PC-9 (cell line): Measurements from ENCODE around the gene EPS8L3. TPM values are rescaled to one million over a fixed set of nuclear protein-coding genes. Genes with fewer than 3 reads are reported as not detected.

Experiments used
- BruUV-seq: library from RNA; stranded (reverse); fragments of 400-500 nt; replicated peaks from 2 replicates; lab custom pipeline; 2021; lab: Mats Ljungman, UMichigan
- CTCF ChIA-PET: fragments of 300-600 bp; sonication (Branson Sonifier 250); formaldehyde crosslinking; loops from one replicate; lab custom pipeline; 2022; ENCODE audit warnings: antibody characterized with exemption; lab: Charles Lee
- POLR2A ChIA-PET: fragments of 300-600 bp; sonication (Branson Sonifier 250); formaldehyde crosslinking; loops from one replicate; lab custom pipeline; 2022; ENCODE audit warnings: antibody characterized with exemption; ENCODE audit not compliant: unreplicated experiment; lab: Charles Lee
- DNase-seq, 2 experiments: peaks; one replicate each; pipeline versions ENCODE4 v3.0.0 to v3.0.0-alpha.2; 2015 to 2022; ENCODE audit warnings: mixed read lengths in 1 of 2
- H2AFZ ChIP-seq: fragments of 200-600 bp; sonication (generic); 2 replicates; pipeline ENCODE4 v1.8.1; 2017; ENCODE audit warnings: antibody characterized with exemption
- H3F3A ChIP-seq: fragments of 200-600 bp; sonication (generic); 2 replicates; pipeline ENCODE4 v1.8.1; 2017; ENCODE audit warnings: antibody characterized with exemption, mild to moderate bottlenecking, low read depth; ENCODE audit not compliant: insufficient read depth
- H3K27ac ChIP-seq: fragments of 200-600 bp; sonication (generic); 2 replicates; pipeline ENCODE4 v1.6.1; 2016; ENCODE audit warnings: mixed run types
- H3K27me3 ChIP-seq: fragments of 200-600 bp; sonication (generic); 2 replicates; pipeline ENCODE4 v1.6.1; 2016; ENCODE audit warnings: low read depth, mixed run types; ENCODE audit not compliant: insufficient read depth
- H3K36me3 ChIP-seq: fragments of 200-600 bp; sonication (generic); 2 replicates; pipeline ENCODE4 v1.6.1; 2016; ENCODE audit warnings: low read depth, mixed run types
- H3K4me1 ChIP-seq: fragments of 200-600 bp; sonication (generic); replicated peaks from 2 replicates; pipeline ENCODE4 v1.6.1; 2016; ENCODE audit warnings: mixed run types; ENCODE audit not compliant: insufficient read depth
- H3K4me2 ChIP-seq: fragments of 200-600 bp; sonication (generic); 2 replicates; pipeline ENCODE4 v1.6.1; 2017; ENCODE audit warnings: mixed run types
- H3K4me3 ChIP-seq: fragments of 200-600 bp; sonication (generic); 2 replicates; pipeline ENCODE4 v1.6.1; 2016; ENCODE audit warnings: mixed run types
- H3K79me2 ChIP-seq: fragments of 200-600 bp; sonication (generic); 2 replicates; pipeline ENCODE4 v1.6.1; 2017; ENCODE audit warnings: low read depth, mixed run types
- H3K9me2 ChIP-seq: fragments of 200-600 bp; sonication (generic); 2 replicates; pipeline ENCODE4 v1.8.1; 2017; ENCODE audit warnings: mild to moderate bottlenecking; ENCODE audit not compliant: insufficient read depth
- H3K9me3 ChIP-seq: fragments of 200-600 bp; sonication (generic); 2 replicates; pipeline ENCODE4 v1.8.1; 2016; ENCODE audit warnings: low read depth; ENCODE audit not compliant: insufficient read depth
- H4K20me1 ChIP-seq: fragments of 200-600 bp; sonication (generic); 2 replicates; pipeline ENCODE4 v1.8.1; 2017; ENCODE audit not compliant: insufficient read depth
- CTCF ChIP-seq: fragments of 200-600 bp; sonication (generic); conservative IDR thresholded peaks from 2 replicates; pipeline ENCODE4 v1.6.1; 2017; ENCODE audit warnings: mixed run types, antibody characterized with exemption, mild to moderate bottlenecking, moderate library complexity
- EZH2 ChIP-seq: fragments of 200-600 bp; sonication (generic); IDR thresholded peaks from 2 replicates; pipeline ENCODE4 v1.8.0; 2017; ENCODE audit warnings: antibody characterized with exemption, low read depth
- intact Hi-C: fragments of 100-400 bp; cut with micrococcal nuclease; formaldehyde crosslinking; loops from one replicate; pipeline ENCODE4 v1.10.0; 2022; ENCODE audit not compliant: unreplicated experiment
- total RNA-seq: library from RNA; stranded (reverse); gene quantifications from 2 replicates; pipeline ENCODE4 v1.2.3, GENCODE V29; 2021

The EPS8L3 gene
- total RNA-seq, 1 experiment from 2014 or later, result 1.2 TPM

- Histone ChIP-seq H3F3A (peaks cover 8% of the 10 kb centered on the region; the same call in 1 of the 2 replicates), H4K20me1 (no peaks in the 10 kb centered on the region), H2AFZ (peak within 1 kb of the TSS; percentile 88), H3K4me2 (peak within 1 kb of the TSS; percentile 87), H3K27ac (no peak within 1 kb of the TSS), H3K4me3 (peak within 1 kb of the TSS; percentile 59), H3K4me1 (peaks cover 15% of the 10 kb centered on the region), H3K27me3 (no peaks in the 10 kb centered on the region), H3K79me2 (peaks cover 10% of the 10 kb centered on the region; the same call in 1 of the 2 replicates), H3K9me2 (no peaks in the 10 kb centered on the region), H3K9me3 (no peaks in the 10 kb centered on the region), H3K36me3 (peaks cover 26% of the 10 kb centered on the region)
- intact Hi-C loops, result no loop called here
- TF ChIP-seq CTCF, result no peak; the same call in 1 of the 2 replicates
- no peak for TF ChIP-seq EZH2
- DNase-seq, result peak in 1 of 2 experiments; percentile 21
- ChIA-PET CTCF (no interaction called here), POLR2A (interaction anchor here (0.6 kb wide), 1 partner anchor 85 kb away, joined by 3 read pairs; the partner anchor contains the start of gene GSTM4)
- BruUV-seq, result no TSS peak
Measured at GRCh38 chr1:109740615-109741373, 22.9 kb downstream of the EPS8L3 start, which contains the start of gene GSTM3. Gene GSTM3 (minus strand): TSS chr1:109741038. CDS start chr1:109740287, 751 bp downstream.

- peaks cover 27% of the 10 kb centered on the region for H3K36me3 ChIP-seq
- H3K9me3 ChIP-seq, result no peaks in the 10 kb centered on the region
- H3K9me2 ChIP-seq, result no peaks in the 10 kb centered on the region
- ChIA-PET CTCF (no interaction called here), POLR2A (interaction anchor here (0.6 to 1.1 kb wide), 3 partner anchors 84 to 243 kb away, joined by 3 to 10 read pairs (median 3); partner anchors contain the start of gene GSTM4)
- peaks cover 10% of the 10 kb centered on the region; the same call in 1 of the 2 replicates for H3K79me2 ChIP-seq
- BruUV-seq, result no TSS peak
- no peaks in the 10 kb centered on the region for H4K20me1 ChIP-seq
- TF ChIP-seq EZH2 (no peak), CTCF (no peak)
- no peak overlapping the region for H3K27ac ChIP-seq
- H3K4me1 ChIP-seq, result peaks cover 15% of the 10 kb centered on the region
- no peaks in the 10 kb centered on the region for H3K27me3 ChIP-seq
- peak overlapping the region; percentile 59 for H3K4me3 ChIP-seq
- H3K4me2 ChIP-seq, result peak overlapping the region; percentile 87
- peak overlapping the region; percentile 88 for H2AFZ ChIP-seq
- peaks cover 8% of the 10 kb centered on the region; the same call in 1 of the 2 replicates for H3F3A ChIP-seq
- intact Hi-C loops, result no loop called here
- peak; percentile 66 to 80 for DNase-seq
Measured at GRCh38 chr1:109739738-109740614, 23.7 kb downstream of the EPS8L3 start.

- intact Hi-C loops, result no loop called here
- Histone ChIP-seq H2AFZ (no peak overlapping the region), H3K27me3 (no peaks in the 10 kb centered on the region), H3K9me2 (no peaks in the 10 kb centered on the region), H3K36me3 (peaks cover 27% of the 10 kb centered on the region), H3K27ac (no peak overlapping the region), H3F3A (peaks cover 18% of the 10 kb centered on the region; the same call in 1 of the 2 replicates), H4K20me1 (no peaks in the 10 kb centered on the region), H3K79me2 (no peaks in the 10 kb centered on the region), H3K9me3 (no peaks in the 10 kb centered on the region), H3K4me1 (peaks cover 24% of the 10 kb centered on the region), H3K4me2 (no peak overlapping the region), H3K4me3 (no peak overlapping the region)
- DNase-seq, result no peak
- POLR2A ChIA-PET, result interaction anchor here (0.6 kb wide), 1 partner anchor 96 kb away, joined by 8 read pairs; no protein-coding TSS in a partner anchor
- no TSS peak for BruUV-seq
- CTCF ChIA-PET, result no interaction called here
- no peak for TF ChIP-seq EZH2
- no peak for TF ChIP-seq CTCF
Measured at GRCh38 chr1:109733236-109733870, 30.4 kb downstream of the EPS8L3 start.
